WTC11 (cell line): ENCODE measurements around the gene TRIM58.

ENCODE experiments used
- CTCF ChIP-seq: fragments of 200-600 bp; IDR thresholded peaks from 2 replicates; pipeline ENCODE4 v1.8.0; 2022; ENCODE audit warnings: antibody characterized with exemption
- ESRRA ChIP-seq: sonication (generic); formaldehyde crosslinking; IDR thresholded peaks from 2 replicates; pipeline ENCODE4 v1.8.1; 2022; ENCODE audit warnings: mild to moderate bottlenecking, missing genetic modification reagents, borderline replicate concordance
- GRHL2 ChIP-seq: fragments of 250-450 bp; sonication (Bioruptor Pico); IDR thresholded peaks from 2 replicates; pipeline ENCODE4 v1.8.0; 2022; ENCODE audit warnings: mild to moderate bottlenecking, moderate library complexity; ENCODE audit not compliant: insufficient replicate concordance, severe bottlenecking
- JUN ChIP-seq: sonication (generic); formaldehyde crosslinking; IDR thresholded peaks from 2 replicates; pipeline ENCODE4 v1.8.0; 2023; ENCODE audit warnings: mild to moderate bottlenecking, missing genetic modification reagents
- SP1 ChIP-seq: sonication (generic); formaldehyde crosslinking; conservative IDR thresholded peaks from 2 replicates; pipeline ENCODE4 v1.8.1; 2022; ENCODE audit warnings: missing genetic modification reagents
- TEAD1 ChIP-seq: sonication (generic); formaldehyde crosslinking; IDR thresholded peaks from 2 replicates; pipeline ENCODE4 v1.8.0; 2022; ENCODE audit warnings: mild to moderate bottlenecking, missing genetic modification reagents
- TF ChIP-seq, protein P1 (sequence below): fragments of 250-450 bp; sonication (Bioruptor Pico); IDR thresholded peaks from 2 replicates; pipeline ENCODE4 v2.1.2; 2022; ENCODE audit warnings: mild to moderate bottlenecking, moderate library complexity
- TF ChIP-seq, protein P2 (sequence below): sonication (generic); formaldehyde crosslinking; IDR thresholded peaks from 2 replicates; pipeline ENCODE4 v1.8.1; 2023; ENCODE audit warnings: mild to moderate bottlenecking, moderate library complexity, missing genetic modification reagents
- TF ChIP-seq, protein P3 (sequence below): sonication (generic); formaldehyde crosslinking; IDR thresholded peaks from 2 replicates; pipeline ENCODE4 v1.8.0; 2022; ENCODE audit warnings: mild to moderate bottlenecking, missing genetic modification reagents
- TF ChIP-seq, protein P4 (sequence below): sonication (generic); formaldehyde crosslinking; IDR thresholded peaks from 2 replicates; pipeline ENCODE4 v1.8.1; 2023; ENCODE audit warnings: mild to moderate bottlenecking, missing genetic modification reagents, moderate library complexity

DNA sequence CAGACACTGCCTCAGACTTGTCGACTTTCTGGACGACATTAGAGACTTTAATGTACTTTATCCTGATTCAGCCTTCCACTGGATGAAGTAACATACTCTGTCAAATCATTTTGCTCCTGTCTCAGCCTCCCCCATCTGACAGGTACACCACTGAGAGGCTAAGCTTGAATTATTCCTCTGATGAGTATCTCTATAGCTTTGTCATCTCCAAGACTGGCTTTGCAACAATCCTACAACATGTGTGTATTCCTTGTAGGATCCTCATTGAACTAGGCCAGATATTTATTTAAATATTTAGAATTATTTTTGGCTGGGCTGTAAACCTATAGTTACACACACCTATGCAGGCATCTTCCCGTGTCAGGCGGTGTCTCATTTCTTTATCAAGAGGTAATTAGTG, 1.1 kb upstream of the TRIM58 start:
- no peak for TF ChIP-seq CTCF
- TF ChIP-seq JUN (CRISPR knock-in tag): no peak
- no peak for TF ChIP-seq ESRRA (CRISPR knock-in tag)
- TF ChIP-seq, protein P1, sequence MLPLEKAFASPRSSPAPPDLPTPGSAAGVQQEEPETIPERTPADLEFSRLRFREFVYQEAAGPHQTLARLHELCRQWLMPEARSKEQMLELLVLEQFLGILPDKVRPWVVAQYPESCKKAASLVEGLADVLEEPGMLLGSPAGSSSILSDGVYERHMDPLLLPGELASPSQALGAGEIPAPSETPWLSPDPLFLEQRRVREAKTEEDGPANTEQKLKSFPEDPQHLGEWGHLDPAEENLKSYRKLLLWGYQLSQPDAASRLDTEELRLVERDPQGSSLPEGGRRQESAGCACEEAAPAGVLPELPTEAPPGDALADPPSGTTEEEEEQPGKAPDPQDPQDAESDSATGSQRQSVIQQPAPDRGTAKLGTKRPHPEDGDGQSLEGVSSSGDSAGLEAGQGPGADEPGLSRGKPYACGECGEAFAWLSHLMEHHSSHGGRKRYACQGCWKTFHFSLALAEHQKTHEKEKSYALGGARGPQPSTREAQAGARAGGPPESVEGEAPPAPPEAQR (CRISPR knock-in tag): no peak
- TF ChIP-seq TEAD1: no peak
- TF ChIP-seq, protein P2, sequence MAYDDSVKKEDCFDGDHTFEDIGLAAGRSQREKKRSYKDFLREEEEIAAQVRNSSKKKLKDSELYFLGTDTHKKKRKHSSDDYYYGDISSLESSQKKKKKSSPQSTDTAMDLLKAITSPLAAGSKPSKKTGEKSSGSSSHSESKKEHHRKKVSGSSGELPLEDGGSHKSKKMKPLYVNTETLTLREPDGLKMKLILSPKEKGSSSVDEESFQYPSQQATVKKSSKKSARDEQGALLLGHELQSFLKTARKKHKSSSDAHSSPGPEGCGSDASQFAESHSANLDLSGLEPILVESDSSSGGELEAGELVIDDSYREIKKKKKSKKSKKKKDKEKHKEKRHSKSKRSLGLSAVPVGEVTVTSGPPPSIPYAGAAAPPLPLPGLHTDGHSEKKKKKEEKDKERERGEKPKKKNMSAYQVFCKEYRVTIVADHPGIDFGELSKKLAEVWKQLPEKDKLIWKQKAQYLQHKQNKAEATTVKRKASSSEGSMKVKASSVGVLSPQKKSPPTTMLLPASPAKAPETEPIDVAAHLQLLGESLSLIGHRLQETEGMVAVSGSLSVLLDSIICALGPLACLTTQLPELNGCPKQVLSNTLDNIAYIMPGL (CRISPR knock-in tag): no peak
- no peak for TF ChIP-seq SP1 (CRISPR knock-in tag)
- TF ChIP-seq, protein P3, sequence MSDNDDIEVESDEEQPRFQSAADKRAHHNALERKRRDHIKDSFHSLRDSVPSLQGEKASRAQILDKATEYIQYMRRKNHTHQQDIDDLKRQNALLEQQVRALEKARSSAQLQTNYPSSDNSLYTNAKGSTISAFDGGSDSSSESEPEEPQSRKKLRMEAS (CRISPR knock-in tag): no peak
- no peak for TF ChIP-seq GRHL2 (CRISPR knock-in tag)
- TF ChIP-seq, protein P4, sequence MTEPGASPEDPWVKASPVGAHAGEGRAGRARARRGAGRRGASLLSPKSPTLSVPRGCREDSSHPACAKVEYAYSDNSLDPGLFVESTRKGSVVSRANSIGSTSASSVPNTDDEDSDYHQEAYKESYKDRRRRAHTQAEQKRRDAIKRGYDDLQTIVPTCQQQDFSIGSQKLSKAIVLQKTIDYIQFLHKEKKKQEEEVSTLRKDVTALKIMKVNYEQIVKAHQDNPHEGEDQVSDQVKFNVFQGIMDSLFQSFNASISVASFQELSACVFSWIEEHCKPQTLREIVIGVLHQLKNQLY (CRISPR knock-in tag): no peak
